Hepatic stellate cell (primary cell): Measurements from ENCODE around the gene ST6GALNAC3.

Source experiments
- DNase-seq: peaks from one replicate; pipeline ENCODE4 v3.0.0; 2011; ENCODE audit warnings: low spot score

ST6GALNAC3 gene

GRCh38 chr1:76430531-76430930 is 356.0 kb downstream of the ST6GALNAC3 start:
- DNase-seq, result no peak

DNA sequence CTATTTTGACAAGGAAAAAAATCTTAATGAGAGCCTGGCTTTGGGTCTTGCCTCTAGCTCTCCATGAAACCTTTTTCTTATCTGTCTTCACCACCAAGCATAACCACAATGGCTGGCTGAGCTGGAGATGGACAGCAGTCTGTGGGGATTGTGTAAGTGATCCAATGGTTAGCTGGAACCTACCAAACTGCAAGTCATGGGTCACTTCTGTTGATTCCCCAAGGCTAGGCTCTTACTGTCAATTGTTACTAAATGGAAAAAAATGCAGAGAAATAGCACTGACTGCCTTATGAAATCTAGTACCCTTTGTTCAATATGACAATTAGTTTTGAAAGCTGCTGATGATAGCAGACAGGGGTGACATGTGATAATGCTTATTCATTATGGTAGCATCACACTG is 359.0 kb downstream of the ST6GALNAC3 start:
- DNase-seq, result no peak

GRCh38 chr1:76443217-76443616 is 368.7 kb downstream of the ST6GALNAC3 start:
- no peak for DNase-seq

GRCh38 chr1:76444773-76445172 is 370.2 kb downstream of the ST6GALNAC3 start:
- no peak for DNase-seq

GRCh38 chr1:76450229-76450628 is 375.7 kb downstream of the ST6GALNAC3 start:
- DNase-seq, result no peak

- DNase-seq, result no peak
Measured at GRCh38 chr1:76463278-76463677, 388.7 kb downstream of the ST6GALNAC3 start.

- no peak for DNase-seq
Measured at GRCh38 chr1:76463849-76464248, 389.3 kb downstream of the ST6GALNAC3 start.

DNA sequence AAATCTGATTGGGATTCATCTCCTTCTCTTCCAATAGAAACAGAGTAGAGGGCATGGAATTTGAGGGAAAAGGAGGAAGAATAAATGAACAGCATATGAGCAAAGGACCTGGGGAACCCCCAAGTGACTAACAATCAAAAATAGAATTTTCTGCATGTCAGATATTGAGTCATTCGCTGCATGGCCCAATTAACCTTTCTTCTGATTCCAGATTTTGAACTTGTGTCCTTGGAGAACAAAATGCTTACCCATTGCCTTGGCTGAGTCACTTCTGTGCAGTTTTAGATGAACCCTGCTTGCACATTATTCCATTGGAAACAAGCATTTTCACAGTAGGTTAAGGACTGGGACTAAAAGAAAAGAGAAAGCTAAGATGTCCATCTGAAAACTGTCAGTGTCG is 390.5 kb downstream of the ST6GALNAC3 start:
- DNase-seq, result no peak

DNA sequence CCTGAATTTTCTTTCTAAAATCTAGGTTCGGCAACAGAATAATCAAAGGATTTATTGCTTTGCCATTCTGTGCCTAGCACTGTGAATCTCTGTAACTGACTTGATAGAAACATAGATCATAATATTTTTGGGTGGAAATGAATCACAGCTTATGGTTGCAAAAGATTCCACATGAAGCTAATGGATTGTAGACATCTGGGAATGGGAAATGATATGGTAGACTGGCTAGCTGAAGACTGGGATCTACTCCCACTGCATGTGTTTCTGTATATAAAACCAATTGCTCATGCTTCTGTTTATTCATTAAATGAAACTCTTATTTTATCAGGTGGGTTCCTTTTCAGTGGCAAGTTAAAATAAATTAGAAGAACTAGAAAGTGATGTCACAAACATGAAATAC is 395.6 kb downstream of the ST6GALNAC3 start:
- no peak for DNase-seq

DNA sequence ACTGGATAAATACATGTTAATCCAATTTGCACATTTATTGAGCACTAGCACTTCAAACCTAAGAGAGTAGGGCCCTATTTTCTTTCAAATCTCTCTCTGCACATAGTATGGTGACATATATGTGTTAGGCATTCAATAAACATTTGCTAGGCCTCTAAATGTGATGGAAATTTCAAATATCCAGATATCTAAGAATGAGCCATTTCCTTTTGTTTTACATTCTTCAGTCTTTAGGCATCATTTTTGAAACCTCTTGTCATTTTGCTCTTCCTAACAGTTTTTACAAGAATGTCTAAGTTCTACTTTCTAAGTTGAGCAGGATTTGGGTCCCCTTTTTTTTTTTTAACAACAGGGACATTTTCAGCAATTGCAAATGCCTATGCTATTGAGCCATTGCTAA is 397.0 kb downstream of the ST6GALNAC3 start:
- no peak for DNase-seq

- DNase-seq, result no peak
Measured at GRCh38 chr1:76473591-76473990, 399.0 kb downstream of the ST6GALNAC3 start.

GRCh38 chr1:76474922-76475321 is 400.4 kb downstream of the ST6GALNAC3 start:
- DNase-seq, result no peak

DNA sequence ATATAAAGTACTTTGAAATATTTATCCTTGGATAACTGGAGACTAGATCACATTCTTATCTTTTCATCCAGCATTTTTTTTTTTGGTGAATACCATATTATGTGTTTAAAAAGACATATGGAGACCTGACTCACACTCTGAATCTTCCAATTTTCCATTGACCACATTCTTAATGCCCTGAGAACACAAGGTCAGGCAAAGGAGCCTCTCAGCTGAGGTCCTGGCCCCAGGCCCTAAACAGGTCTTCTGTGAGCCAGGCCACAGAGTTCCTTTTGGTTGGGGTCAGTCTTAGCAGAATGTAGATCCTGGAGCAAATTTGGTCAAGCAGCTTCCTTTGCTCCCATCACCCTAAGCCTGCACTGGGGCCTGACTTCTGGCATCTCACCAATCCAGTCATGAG is 402.6 kb downstream of the ST6GALNAC3 start:
- no peak for DNase-seq

DNA sequence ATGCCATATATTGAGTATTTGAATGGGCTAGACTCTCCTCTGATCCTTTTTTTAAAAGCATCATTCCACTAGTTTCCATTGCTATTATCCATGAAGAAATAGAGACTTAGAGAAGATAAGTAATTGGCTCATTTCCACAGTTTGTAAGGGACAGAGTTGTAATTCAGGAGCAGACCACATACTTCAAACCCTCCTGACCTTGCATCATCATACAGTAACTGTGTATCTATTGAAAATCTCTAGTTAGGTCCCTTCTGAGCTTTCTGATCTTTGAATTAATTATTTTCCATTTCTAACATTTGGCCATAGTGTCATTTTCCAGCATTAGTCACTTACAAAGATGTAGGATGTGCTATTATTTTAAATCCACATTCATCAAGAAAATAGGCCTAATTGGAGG is 406.3 kb downstream of the ST6GALNAC3 start:
- no peak for DNase-seq

GRCh38 chr1:76481672-76482071 is 407.1 kb downstream of the ST6GALNAC3 start:
- no peak for DNase-seq

- DNase-seq, result no peak
Measured at GRCh38 chr1:76482272-76482671, 407.7 kb downstream of the ST6GALNAC3 start.

DNA sequence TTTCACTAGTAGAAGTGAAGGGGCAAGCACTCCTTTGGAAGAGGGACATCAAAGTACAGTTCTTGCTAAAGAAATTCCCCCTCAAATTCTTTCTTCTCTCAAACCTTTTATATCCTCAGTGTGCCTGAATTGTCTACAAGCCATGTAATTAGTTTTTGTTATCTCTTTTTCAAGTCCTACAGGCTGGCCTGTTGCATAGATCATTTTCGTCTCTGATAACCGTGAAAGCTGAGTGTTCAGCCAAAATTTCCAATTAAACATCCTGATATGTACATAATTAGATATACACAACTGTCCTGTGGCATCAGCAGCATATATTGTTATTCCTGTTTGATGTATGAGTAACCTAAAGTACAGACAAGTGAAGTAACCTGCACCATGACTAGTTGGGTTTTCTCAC is 417.2 kb downstream of the ST6GALNAC3 start:
- DNase-seq, result no peak

GRCh38 chr1:76492752-76493430 is 418.3 kb downstream of the ST6GALNAC3 start:
- no peak for DNase-seq

DNA sequence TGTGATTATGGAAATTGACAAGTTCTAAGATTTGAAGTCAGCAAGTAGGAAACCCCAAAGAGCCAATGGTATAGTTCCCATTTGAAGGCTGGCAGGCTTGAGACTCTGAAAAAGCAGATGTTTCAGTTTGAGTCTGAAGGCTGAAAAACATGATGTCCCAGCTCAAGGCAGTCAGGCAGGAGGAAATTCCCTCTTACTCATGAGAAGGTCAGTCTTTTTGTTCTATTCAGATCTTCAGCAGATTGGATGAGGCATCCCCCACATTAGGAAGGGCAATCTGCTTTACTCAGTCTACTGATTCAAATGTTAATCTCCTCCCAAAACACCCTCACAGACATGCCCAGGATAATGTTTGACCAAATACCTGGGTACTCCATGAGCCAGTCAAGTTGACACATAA is 420.3 kb downstream of the ST6GALNAC3 start:
- DNase-seq, result no peak

DNA sequence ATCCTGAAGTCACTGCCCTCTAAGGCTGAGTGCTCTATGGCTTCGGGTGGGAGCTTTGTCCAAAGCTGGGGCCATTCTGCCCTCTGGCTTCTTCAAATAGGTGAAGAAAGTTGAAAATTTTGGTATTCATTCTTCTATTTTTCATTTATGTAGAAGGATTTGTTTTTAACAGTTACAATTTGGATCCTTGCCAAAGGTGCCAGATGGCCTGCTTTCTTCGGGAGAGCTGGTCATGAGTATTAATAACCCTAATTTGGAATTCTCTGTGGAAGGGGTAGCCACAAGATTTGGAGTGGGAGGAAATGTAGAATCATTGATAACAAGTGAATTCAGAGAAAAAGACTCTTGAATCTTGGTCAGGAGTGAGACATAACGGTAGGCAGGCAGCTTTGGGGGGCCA is 422.3 kb downstream of the ST6GALNAC3 start:
- DNase-seq, result no peak

- DNase-seq, result no peak
Measured at GRCh38 chr1:76500116-76500515, 425.6 kb downstream of the ST6GALNAC3 start.

DNA sequence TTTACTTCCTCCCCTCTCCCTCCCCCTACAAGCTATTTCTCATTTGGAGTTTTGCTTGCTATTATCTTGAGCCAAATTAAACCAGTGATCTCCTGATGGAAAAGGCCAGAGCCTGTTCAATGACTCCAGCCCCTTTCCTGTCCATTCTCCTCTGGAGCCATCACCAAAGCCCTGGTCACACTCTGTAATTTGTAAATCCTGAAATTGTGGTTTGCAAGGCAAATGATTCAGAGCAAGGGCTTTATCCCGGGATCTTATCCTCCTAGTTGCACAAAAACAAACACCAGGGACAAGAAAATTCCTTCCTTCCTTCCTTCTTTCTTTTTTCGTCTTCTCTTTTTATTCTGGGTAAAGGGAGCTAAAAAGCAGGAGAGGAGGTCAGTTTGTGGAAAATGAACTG is 426.6 kb downstream of the ST6GALNAC3 start:
- no peak for DNase-seq

- no peak for DNase-seq
Measured at GRCh38 chr1:76501586-76502219, 427.2 kb downstream of the ST6GALNAC3 start.

DNA sequence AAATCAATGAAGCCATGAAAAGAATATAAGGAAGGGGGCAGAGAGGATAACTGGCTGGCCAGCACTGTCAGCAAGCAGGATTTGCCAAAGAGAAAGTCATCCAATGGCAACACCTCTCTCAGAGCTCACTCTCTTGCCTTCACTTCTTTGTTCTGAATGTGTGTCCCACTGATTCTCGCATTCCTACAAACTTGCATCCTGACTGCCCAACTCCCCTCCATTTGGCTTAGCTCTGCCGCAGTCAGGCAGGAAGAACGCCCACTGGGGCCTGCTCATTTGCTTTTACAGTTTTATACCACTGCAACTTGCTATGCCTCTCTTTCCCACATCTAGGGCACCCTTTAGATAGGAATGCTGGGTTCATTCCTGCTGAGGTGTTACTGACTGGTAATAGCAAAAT is 428.6 kb downstream of the ST6GALNAC3 start:
- DNase-seq, result no peak
